ENCODE results near the gene PHC1. TPM values are rescaled to one million over a fixed set of nuclear protein-coding genes. Genes with fewer than 3 reads are reported as not detected.

Gene PHC1
- polyA plus RNA-seq, 12 donors, result 33.3 to 96.9 (median 38.9) TPM; not detected in 1

Other genes starting within 250 kb of the PHC1 start
- gene RIMKLB, start 216.5 kb upstream of the PHC1 start, polyA plus RNA-seq (ENCODE audit: insufficient read length in 12 of 12), result 100 to 1,000 TPM in 5 of 12 donors, 10 to 100 TPM in 6, not detected in 1; 62.0 to 142 (median 97.8) TPM
- 10 to 100 TPM in 3 of 12 donors, under 1 TPM in 6, not detected in 3; 0.07 to 46.4 (median 0.57) TPM for gene A2ML1, start 91.9 kb upstream of the PHC1 start, polyA plus RNA-seq (ENCODE audit: insufficient read length in 12 of 12)
- 100 to 1,000 TPM in 10 of 12 donors, 10 to 100 TPM in 1, not detected in 1; 95.5 to 137 (median 115) TPM for gene M6PR, start 35.1 kb downstream of the PHC1 start, polyA plus RNA-seq (ENCODE audit: insufficient read length in 12 of 12)
- gene KLRG1, start 75.0 kb downstream of the PHC1 start, polyA plus RNA-seq (ENCODE audit: insufficient read length in 12 of 12), result 10 to 100 TPM in 1 of 12 donors, 1 to 10 TPM in 10, not detected in 1; 1.6 to 10.5 (median 3.4) TPM
- 100 to 1,000 TPM in 11 of 12 donors, not detected in 1; 163 to 342 (median 296) TPM for gene A2M, start 201.4 kb downstream of the PHC1 start, polyA plus RNA-seq (ENCODE audit: insufficient read length in 12 of 12)

Data from muscle of arm (tissue), 12 donors.